ENCODE data around the gene C5orf46.

C5orf46 gene

DNA sequence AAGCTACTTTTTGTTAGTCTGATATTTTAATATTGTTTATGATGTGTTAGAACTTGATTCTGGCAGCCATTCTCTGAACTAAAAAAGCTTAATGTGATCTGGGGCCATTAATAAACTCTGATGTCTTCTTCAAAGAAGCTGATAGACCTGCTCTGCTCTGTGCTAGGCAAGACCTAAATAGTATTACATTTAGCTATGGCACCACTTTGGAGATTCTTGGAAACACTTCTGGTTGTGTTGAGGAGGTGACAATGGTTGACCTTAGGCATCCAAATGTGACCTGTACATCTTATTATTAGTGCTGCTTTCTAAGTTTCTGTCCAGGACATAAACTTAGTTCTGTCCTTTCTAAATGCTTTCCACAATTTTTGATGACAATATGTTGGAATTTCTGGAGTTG lies 49.5 kb downstream of the C5orf46 start:
- no peak for DNase-seq

DNA sequence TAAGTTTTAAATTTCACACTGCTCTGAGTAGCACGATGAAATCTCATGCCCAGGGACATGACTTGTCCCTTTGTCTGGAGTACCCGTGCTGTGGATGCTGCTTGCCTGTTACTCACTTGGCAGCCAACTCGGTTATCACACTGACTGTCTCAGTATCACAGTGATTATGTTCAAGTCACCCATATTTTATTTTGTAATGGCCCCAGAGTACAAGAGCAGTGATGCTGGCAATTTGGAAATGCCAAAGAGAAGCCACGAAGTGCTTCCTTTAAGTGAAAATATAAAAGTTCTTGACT lies 50.6 kb downstream of the C5orf46 start:
- DNase-seq: no peak

- DNase-seq: no peak
Measured at GRCh38 chr5:147854894-147855773, 51.2 kb downstream of the C5orf46 start.

GRCh38 chr5:147854331-147854730 lies 52.0 kb downstream of the C5orf46 start:
- no peak for DNase-seq

- DNase-seq: no peak
Measured at GRCh38 chr5:147853372-147853987, 52.9 kb downstream of the C5orf46 start.

DNA sequence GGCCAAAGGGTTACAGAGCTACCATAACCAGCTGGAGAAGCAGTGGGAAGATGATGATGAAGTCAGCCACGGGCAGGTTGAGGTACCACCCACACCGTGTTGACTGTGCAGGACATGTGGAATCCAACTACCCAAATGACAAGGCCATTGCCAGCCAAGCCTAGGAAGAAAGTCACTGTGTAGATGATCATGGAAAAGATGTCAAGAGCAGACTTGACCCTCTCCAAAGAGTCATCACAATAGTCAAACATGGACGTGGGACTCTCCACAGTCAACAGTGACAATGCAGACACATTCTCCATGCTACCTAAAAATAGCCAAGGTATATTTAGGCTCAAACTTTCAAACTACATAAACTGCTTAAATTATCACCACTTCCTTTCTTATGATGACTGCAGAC lies 54.0 kb downstream of the C5orf46 start:
- no peak for DNase-seq

GRCh38 chr5:147851578-147851977 lies 54.8 kb downstream of the C5orf46 start:
- no peak for DNase-seq

DNA sequence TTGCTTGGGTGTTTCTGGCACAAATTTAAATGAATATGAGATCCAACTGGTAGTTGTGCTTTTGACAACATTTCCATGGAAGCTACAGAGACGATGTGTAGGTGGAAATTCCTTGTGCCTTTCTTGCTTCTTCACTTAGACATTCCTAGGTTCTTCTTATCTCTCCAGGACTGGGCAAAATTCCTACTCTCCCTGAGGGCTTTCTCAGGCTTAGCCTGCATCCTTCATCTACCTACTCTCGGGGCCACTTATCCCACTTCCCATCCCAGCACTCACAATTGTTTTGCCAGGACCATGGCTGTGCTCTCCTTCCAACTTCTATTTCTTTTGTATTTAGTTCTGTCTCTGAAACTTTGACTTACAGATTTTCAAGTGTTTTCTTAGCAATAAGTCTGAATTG lies 57.1 kb downstream of the C5orf46 start:
- no peak for DNase-seq

- DNase-seq: no peak
Measured at GRCh38 chr5:147845618-147846017, 60.7 kb downstream of the C5orf46 start.

DNA sequence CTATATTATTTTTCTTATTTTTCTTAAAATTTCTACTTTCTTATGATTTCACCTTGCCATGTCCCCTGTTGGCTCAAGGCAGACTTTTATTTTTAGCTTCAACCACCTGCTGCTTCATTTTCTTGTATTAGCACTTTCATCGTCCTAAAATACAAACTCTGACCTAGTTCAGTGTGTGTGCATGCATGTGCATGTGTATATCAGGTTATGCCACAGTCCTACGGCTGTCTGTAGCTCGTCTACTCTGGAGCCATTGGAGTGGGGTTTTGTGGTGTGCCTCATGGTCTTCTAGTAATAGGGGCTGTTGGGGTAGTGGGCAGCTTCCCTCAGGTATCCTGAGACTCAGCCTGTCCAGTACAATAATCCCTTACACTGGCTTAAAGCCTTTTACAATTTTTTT lies 61.5 kb downstream of the C5orf46 start:
- no peak for DNase-seq

DNA sequence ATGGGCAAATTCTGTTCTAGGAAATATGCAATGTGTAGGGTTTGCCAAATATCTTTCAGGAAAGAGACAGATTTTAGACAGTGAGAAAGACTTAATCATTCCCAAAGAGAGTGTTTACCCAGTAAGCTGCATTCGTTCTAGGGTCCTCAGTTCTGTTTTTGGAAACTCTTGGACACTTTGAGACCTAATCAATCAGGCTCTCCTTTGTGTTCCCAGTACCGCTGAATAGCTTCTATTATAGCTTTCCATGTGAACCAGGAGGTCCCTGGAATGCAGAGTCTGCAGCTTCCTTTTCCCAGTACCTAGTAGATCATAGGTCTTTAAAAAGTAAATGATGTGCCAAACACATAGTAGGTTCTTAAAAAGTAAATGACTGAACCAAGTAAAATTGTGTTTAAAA lies 63.5 kb downstream of the C5orf46 start:
- no peak for DNase-seq
